DMS53 treated with DMSO at 0.1 percent for 48 hours (cell line): Measurements from ENCODE around the gene KCNMB2.

ENCODE experiments used
- DNase-seq: peaks from one replicate; lab custom pipeline; 2025; ENCODE audit not compliant: unreplicated experiment; lab: John Stamatoyannopoulos, UW

Gene KCNMB2

GRCh38 chr3:178634975-178635374, 98.7 kb downstream of the KCNMB2 start:
- DNase-seq: no peak

DNA sequence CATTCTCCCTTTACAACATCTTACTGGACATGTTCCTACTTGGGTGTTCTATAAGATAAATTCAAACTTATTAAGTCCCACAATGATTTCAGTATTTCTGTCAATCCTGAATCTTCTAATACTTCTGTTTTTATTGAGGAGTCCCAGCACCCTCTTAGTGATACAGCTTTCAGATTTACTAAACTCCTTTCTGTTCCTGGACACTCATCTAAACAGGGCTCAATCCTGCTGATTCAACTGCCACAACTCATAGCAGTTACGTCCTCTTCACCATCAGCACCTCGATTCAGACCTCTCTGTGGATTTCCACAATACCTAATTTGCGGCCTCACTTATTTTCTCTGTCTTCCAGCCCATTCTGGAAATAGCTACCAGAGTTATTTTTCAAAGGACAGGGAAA, 101.6 kb downstream of the KCNMB2 start:
- no peak for DNase-seq

DNA sequence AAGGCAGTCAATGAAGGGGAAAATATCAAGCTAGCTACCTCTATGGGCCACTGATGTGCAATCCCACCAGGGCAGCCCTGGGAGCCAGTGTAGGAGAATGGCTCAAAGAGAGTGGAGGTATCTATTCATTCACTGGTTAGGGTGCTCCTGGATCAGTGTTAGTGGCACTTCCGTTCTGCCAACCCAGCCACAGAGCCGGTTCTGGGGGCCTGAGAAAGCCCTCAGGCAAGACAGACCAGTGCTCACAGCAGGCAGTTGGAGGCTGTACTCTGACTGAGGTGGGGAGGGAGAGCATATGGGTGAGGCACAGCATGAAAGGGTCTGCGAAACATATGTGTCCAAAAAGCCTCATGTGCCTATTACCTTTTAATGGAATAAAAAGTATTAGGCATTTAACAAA, 109.3 kb downstream of the KCNMB2 start:
- no peak for DNase-seq

DNA sequence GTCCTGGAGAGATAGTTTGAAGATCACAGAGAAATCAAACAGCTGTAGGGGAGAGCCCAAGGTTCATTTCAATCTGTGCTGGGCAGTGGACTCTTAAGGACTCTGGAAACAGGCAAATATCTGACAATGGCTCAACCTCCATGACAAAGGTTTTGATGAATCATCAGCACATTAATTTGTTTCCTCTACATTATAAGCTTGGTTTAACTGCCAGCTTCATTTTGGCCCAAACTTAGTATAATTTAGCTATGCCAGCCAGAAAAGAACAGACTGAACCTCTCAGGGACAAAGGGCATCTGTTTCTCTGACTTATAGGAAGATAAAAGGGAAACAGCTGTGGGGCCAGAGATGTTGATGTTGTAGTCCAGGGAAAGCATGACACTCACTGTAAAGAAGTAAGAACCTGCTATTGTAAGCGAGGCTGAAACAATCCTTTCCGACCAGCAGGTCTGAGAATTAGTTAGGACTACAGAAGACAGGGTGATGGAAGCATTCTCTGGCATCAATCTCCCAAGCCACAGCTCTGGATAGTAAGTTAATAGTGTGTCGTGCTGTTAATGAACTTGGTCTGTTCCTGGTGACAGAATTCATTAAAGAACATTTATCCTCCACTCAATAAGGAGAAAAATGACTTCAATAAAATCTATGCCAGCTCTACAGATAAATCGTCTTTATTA, 110.1 kb downstream of the KCNMB2 start:
- DNase-seq: no peak

GRCh38 chr3:178655488-178655887, 119.3 kb downstream of the KCNMB2 start:
- DNase-seq: no peak

DNA sequence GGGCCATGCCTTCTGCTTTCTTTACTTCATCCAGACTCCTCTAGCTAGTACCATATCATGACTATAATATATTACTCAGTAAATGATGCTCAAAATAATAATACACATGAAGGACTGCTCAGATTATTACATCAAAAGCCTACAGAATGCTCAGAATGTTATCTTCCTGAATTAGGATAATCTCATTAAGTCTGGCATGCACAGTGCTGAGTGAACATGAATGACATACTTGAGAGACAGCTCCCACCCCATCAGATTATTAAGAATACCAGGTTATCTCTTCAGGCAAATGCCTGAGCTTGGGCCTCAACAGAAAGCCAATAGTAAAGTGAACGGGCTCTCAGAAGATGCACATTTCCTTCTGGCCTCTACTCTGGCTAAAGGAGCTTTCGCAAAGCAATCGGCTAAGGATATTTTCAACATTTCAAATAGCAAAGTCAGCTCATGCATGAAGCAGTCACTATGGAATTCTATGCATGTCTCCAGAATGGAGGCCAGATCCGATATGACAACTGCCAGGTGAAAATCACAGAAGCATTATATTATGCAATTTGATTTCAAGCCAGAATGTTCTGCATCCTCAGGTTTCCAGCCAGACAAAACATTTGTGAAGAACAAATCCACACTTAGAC, 122.6 kb downstream of the KCNMB2 start:
- DNase-seq: no peak

DNA sequence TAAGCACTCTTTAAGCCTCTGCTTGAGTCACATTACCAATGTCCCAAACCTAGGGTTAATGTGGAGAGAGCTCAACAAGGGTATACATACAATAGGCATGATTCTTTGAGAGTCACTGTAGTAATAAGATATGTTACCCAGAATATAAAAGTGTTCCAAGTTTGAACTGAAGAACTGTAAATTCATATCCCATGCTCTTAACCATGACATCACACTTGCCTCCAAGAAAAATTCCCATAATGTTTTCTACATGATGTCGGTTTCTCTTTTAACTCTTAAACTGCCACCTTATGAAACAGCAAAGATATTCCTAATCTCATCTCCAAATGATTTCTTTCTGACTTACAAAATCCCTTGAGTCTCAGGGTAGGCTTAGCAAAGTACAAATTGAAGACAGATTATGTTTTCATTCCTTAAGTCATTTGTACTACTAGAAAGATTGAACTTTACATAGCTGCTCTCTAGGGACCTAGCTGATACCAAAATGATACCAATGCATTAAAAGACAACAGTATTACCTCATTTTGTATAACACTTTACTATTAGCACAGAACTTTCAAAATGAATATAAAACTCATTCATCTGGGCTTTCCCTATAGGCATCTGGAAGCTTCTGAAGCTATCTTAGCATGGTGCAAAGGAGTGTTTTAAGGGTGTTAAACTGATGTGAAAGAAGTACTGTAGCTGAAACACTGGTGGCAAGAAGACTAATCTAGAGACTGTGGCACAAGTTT, 127.1 kb downstream of the KCNMB2 start:
- DNase-seq: no peak

DNA sequence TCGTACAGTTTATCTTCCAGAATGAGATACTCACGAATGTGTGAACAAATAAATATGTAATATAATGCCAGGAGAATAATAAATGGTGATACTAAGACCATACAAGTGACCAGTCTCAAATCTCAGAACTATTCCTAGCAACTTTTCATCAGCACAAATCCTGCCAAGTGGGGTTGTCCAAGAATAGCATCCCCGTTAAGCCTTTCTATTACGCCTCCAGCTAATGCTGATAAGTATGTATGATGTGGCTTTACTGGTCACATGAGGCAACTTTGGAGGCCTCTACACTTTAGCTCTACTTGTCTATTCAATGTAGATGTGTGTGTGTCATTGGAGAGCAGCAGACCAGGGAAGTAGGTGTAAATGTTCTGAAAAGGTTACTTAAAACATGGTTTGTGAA, 129.5 kb downstream of the KCNMB2 start:
- DNase-seq: no peak

- no peak for DNase-seq
Measured at GRCh38 chr3:178669022-178669601, 132.9 kb downstream of the KCNMB2 start.

GRCh38 chr3:178669758-178670157, 133.5 kb downstream of the KCNMB2 start:
- no peak for DNase-seq

DNA sequence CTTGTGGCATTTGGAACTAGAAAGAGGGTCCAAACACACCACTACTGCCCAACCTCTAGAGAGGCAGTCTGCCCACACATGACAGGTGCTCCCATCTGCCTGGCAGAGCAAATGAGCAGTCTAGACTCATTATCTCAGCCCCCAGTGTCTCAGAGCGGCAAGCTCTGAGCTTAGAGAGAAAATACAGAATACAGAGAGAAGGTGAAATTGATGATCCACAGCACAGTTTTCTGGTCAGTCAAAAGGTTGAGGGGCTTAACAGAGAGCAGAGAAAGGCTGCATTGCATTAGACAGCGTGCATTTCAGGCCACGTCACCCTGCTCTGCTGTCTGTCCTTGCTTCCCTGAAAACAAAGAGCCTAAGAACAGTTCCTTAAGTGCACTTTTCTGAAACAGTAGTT, 135.1 kb downstream of the KCNMB2 start:
- DNase-seq: no peak

- DNase-seq: no peak
Measured at GRCh38 chr3:178671791-178672190, 135.6 kb downstream of the KCNMB2 start.

GRCh38 chr3:178672275-178672674, 136.0 kb downstream of the KCNMB2 start:
- DNase-seq: no peak

- no peak for DNase-seq
Measured at GRCh38 chr3:178673529-178673928, 137.3 kb downstream of the KCNMB2 start.

DNA sequence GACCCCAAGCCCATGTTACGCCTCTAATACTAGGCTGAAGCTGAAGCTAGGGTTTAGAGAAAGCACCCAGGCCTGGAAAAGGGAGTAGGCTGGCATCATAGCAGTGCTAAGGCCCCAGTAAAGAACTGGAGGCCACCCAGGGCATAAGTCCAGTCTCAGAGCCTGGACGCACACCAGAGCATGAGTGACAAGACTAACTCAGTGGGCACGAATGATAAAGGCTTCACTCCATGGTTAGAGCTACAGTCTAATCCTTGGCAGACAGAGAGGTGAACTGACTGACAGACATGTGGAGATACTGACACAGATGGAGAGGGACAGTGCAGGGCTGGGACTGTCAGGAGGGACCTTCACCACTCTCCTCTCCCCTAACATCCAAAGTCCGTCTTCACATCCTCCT, 139.8 kb downstream of the KCNMB2 start:
- DNase-seq: no peak

- DNase-seq: no peak
Measured at GRCh38 chr3:178676942-178677790, 140.9 kb downstream of the KCNMB2 start.

GRCh38 chr3:178677961-178678360, 141.7 kb downstream of the KCNMB2 start:
- no peak for DNase-seq

GRCh38 chr3:178680037-178680436, 143.8 kb downstream of the KCNMB2 start:
- DNase-seq: no peak

- no peak for DNase-seq
Measured at GRCh38 chr3:178680489-178680888, 144.3 kb downstream of the KCNMB2 start.

- DNase-seq: no peak
Measured at GRCh38 chr3:178684881-178685590, 148.8 kb downstream of the KCNMB2 start.

- DNase-seq: no peak
Measured at GRCh38 chr3:178685591-178685906, 149.3 kb downstream of the KCNMB2 start.
